Measurements from ENCODE around the gene UBE3D.

The UBE3D gene

GRCh38 chr6:82987416-82987815 is 78.2 kb downstream of the UBE3D start:
- TF ChIP-seq REST (IDR thresholded peaks at IDR 0.05; ENCODE audit: insufficient read depth in 1 of 2, low read depth in 2 of 2, low read length in 2 of 2) (no peak), SIN3A (IDR thresholded peaks at IDR 0.05; ENCODE audit: borderline replicate concordance, insufficient read depth, low read length) (no peak), TAF1 (IDR thresholded peaks at IDR 0.05; ENCODE audit: borderline replicate concordance, insufficient read depth, low read length) (no peak)

GRCh38 chr6:82984720-82985119 is 80.9 kb downstream of the UBE3D start:
- TF ChIP-seq TAF1 (IDR thresholded peaks at IDR 0.05; ENCODE audit: borderline replicate concordance, insufficient read depth, low read length) (no peak), POLR2AphosphoS5 (IDR thresholded peaks at IDR 0.05; ENCODE audit: low read depth, low read length) (no peak), SIN3A (IDR thresholded peaks at IDR 0.05; ENCODE audit: borderline replicate concordance, insufficient read depth, low read length) (no peak), REST (IDR thresholded peaks at IDR 0.05; ENCODE audit: insufficient read depth in 1 of 2, low read depth in 2 of 2, low read length in 2 of 2) (no peak), FOXP2 (optimal IDR thresholded peaks at IDR 0.05; ENCODE audit: borderline replicate concordance, extremely low read depth, extremely low read length, insufficient read depth) (no peak)

GRCh38 chr6:82980086-82980485 is 85.6 kb downstream of the UBE3D start:
- TF ChIP-seq REST (IDR thresholded peaks at IDR 0.05; ENCODE audit: insufficient read depth in 1 of 2, low read depth in 2 of 2, low read length in 2 of 2), result no peak
- TF ChIP-seq FOXP2 (optimal IDR thresholded peaks at IDR 0.05; ENCODE audit: borderline replicate concordance, extremely low read depth, extremely low read length, insufficient read depth), result no peak

- TF ChIP-seq FOXP2 (optimal IDR thresholded peaks at IDR 0.05; ENCODE audit: borderline replicate concordance, extremely low read depth, extremely low read length, insufficient read depth), result no peak
- no peak for TF ChIP-seq POLR2AphosphoS5 (IDR thresholded peaks at IDR 0.05; ENCODE audit: low read depth, low read length)
- no peak for TF ChIP-seq REST (IDR thresholded peaks at IDR 0.05; ENCODE audit: insufficient read depth in 1 of 2, low read depth in 2 of 2, low read length in 2 of 2)
- TF ChIP-seq SIN3A (IDR thresholded peaks at IDR 0.05; ENCODE audit: borderline replicate concordance, insufficient read depth, low read length), result no peak
- TF ChIP-seq TAF1 (IDR thresholded peaks at IDR 0.05; ENCODE audit: borderline replicate concordance, insufficient read depth, low read length), result no peak
These were observed 86.0 kb downstream of the UBE3D start for GRCh38 chr6:82979657-82980056.

GRCh38 chr6:82978362-82978945 is 87.2 kb downstream of the UBE3D start:
- no peak for TF ChIP-seq SIN3A (IDR thresholded peaks at IDR 0.05; ENCODE audit: borderline replicate concordance, insufficient read depth, low read length)

Measured in PFSK-1 (cell line).